Measurements from ENCODE around the gene DBX1.
A peak's percentile ranks its signal among the peaks of the same experiment; 100 is the strongest.

The DBX1 gene

GRCh38 chr11:20122131-20122530, 38.1 kb downstream of the DBX1 start:
- H3K4me3 ChIP-seq (ENCODE audit: low read depth in 1 of 2, low read length in 2 of 2) = no peak overlapping the region
- H3K9me3 ChIP-seq (ENCODE audit: control insufficient read depth in 1 of 2, low read length in 2 of 2) = no peaks in the 10 kb centered on the region
- peaks cover 5 to 18% of the 10 kb centered on the region in 2 donors for H3K36me3 ChIP-seq (ENCODE audit: control insufficient read depth in 1 of 2, insufficient read depth in 2 of 2, low read length in 2 of 2)
- no peak overlapping the region for H3K27ac ChIP-seq (ENCODE audit: low read depth, low read length)
- no peaks in the 10 kb centered on the region for H3K27me3 ChIP-seq (ENCODE audit: control insufficient read depth in 1 of 2, insufficient read depth in 2 of 2, low read length in 2 of 2)
- no peak overlapping the region for H3K9ac ChIP-seq (ENCODE audit: low read depth in 1 of 2, low read length in 2 of 2)
- H3K4me1 ChIP-seq (ENCODE audit: control insufficient read depth in 1 of 2, insufficient read depth in 2 of 2, low read length in 2 of 2) = no peaks in the 10 kb centered on the region

- no peak overlapping the region for H3K9ac ChIP-seq (ENCODE audit: low read depth in 1 of 2, low read length in 2 of 2)
- H3K36me3 ChIP-seq (ENCODE audit: control insufficient read depth in 1 of 2, insufficient read depth in 2 of 2, low read length in 2 of 2) = peaks cover 5 to 18% of the 10 kb centered on the region in 2 donors
- H3K4me3 ChIP-seq (ENCODE audit: low read depth in 1 of 2, low read length in 2 of 2) = no peak overlapping the region
- H3K9me3 ChIP-seq (ENCODE audit: control insufficient read depth in 1 of 2, low read length in 2 of 2) = no peaks in the 10 kb centered on the region
- no peak overlapping the region for H3K27ac ChIP-seq (ENCODE audit: low read depth, low read length)
- H3K27me3 ChIP-seq (ENCODE audit: control insufficient read depth in 1 of 2, insufficient read depth in 2 of 2, low read length in 2 of 2) = no peaks in the 10 kb centered on the region
- H3K4me1 ChIP-seq (ENCODE audit: control insufficient read depth in 1 of 2, insufficient read depth in 2 of 2, low read length in 2 of 2) = no peaks in the 10 kb centered on the region
Observed at GRCh38 chr11:20120134-20120925, 39.9 kb downstream of the DBX1 start.

- Histone ChIP-seq H3K4me3 (ENCODE audit: low read depth in 1 of 2, low read length in 2 of 2) (no peak overlapping the region), H3K36me3 (ENCODE audit: control insufficient read depth in 1 of 2, insufficient read depth in 2 of 2, low read length in 2 of 2) (peaks cover 8 to 26% of the 10 kb centered on the region in 2 donors), H3K9me3 (ENCODE audit: control insufficient read depth in 1 of 2, low read length in 2 of 2) (no peaks in the 10 kb centered on the region), H3K27me3 (ENCODE audit: control insufficient read depth in 1 of 2, insufficient read depth in 2 of 2, low read length in 2 of 2) (no peaks in the 10 kb centered on the region), H3K4me1 (ENCODE audit: control insufficient read depth in 1 of 2, insufficient read depth in 2 of 2, low read length in 2 of 2) (no peaks in the 10 kb centered on the region), H3K27ac (ENCODE audit: low read depth, low read length) (no peak overlapping the region), H3K9ac (ENCODE audit: low read depth in 1 of 2, low read length in 2 of 2) (no peak overlapping the region)
Observed at GRCh38 chr11:20119315-20119714, 41.0 kb downstream of the DBX1 start.

GRCh38 chr11:20118209-20118608, 42.1 kb downstream of the DBX1 start:
- Histone ChIP-seq H3K36me3 (ENCODE audit: control insufficient read depth in 1 of 2, insufficient read depth in 2 of 2, low read length in 2 of 2) (peaks cover 10 to 28% of the 10 kb centered on the region in 2 donors), H3K27me3 (ENCODE audit: control insufficient read depth in 1 of 2, insufficient read depth in 2 of 2, low read length in 2 of 2) (no peaks in the 10 kb centered on the region), H3K27ac (ENCODE audit: low read depth, low read length) (no peak overlapping the region), H3K9me3 (ENCODE audit: control insufficient read depth in 1 of 2, low read length in 2 of 2) (no peaks in the 10 kb centered on the region), H3K4me1 (ENCODE audit: control insufficient read depth in 1 of 2, insufficient read depth in 2 of 2, low read length in 2 of 2) (no peaks in the 10 kb centered on the region), H3K4me3 (ENCODE audit: low read depth in 1 of 2, low read length in 2 of 2) (no peak overlapping the region), H3K9ac (ENCODE audit: low read depth in 1 of 2, low read length in 2 of 2) (no peak overlapping the region)

- H3K27me3 ChIP-seq (ENCODE audit: control insufficient read depth in 1 of 2, insufficient read depth in 2 of 2, low read length in 2 of 2) = no peaks in the 10 kb centered on the region
- H3K9ac ChIP-seq (ENCODE audit: low read depth in 1 of 2, low read length in 2 of 2) = no peak overlapping the region
- H3K36me3 ChIP-seq (ENCODE audit: control insufficient read depth in 1 of 2, insufficient read depth in 2 of 2, low read length in 2 of 2) = peaks cover 10 to 28% of the 10 kb centered on the region in 2 donors
- no peak overlapping the region for H3K4me3 ChIP-seq (ENCODE audit: low read depth in 1 of 2, low read length in 2 of 2)
- no peak overlapping the region for H3K27ac ChIP-seq (ENCODE audit: low read depth, low read length)
- peaks cover 6 to 7% of the 10 kb centered on the region in 2 donors for H3K4me1 ChIP-seq (ENCODE audit: control insufficient read depth in 1 of 2, insufficient read depth in 2 of 2, low read length in 2 of 2)
- H3K9me3 ChIP-seq (ENCODE audit: control insufficient read depth in 1 of 2, low read length in 2 of 2) = no peaks in the 10 kb centered on the region
Observed at GRCh38 chr11:20117291-20117690, 43.0 kb downstream of the DBX1 start.

GRCh38 chr11:20116825-20117224, 43.5 kb downstream of the DBX1 start:
- Histone ChIP-seq H3K27me3 (ENCODE audit: control insufficient read depth in 1 of 2, insufficient read depth in 2 of 2, low read length in 2 of 2) (no peaks in the 10 kb centered on the region), H3K27ac (ENCODE audit: low read depth, low read length) (no peak overlapping the region), H3K4me3 (ENCODE audit: low read depth in 1 of 2, low read length in 2 of 2) (no peak overlapping the region), H3K4me1 (ENCODE audit: control insufficient read depth in 1 of 2, insufficient read depth in 2 of 2, low read length in 2 of 2) (peaks cover 11 to 12% of the 10 kb centered on the region in 2 donors), H3K9ac (ENCODE audit: low read depth in 1 of 2, low read length in 2 of 2) (no peak overlapping the region), H3K36me3 (ENCODE audit: control insufficient read depth in 1 of 2, insufficient read depth in 2 of 2, low read length in 2 of 2) (peaks cover 10 to 28% of the 10 kb centered on the region in 2 donors), H3K9me3 (ENCODE audit: control insufficient read depth in 1 of 2, low read length in 2 of 2) (no peaks in the 10 kb centered on the region)

GRCh38 chr11:20114588-20114987, 45.7 kb downstream of the DBX1 start:
- Histone ChIP-seq H3K9ac (ENCODE audit: low read depth in 1 of 2, low read length in 2 of 2) (no peak overlapping the region), H3K27ac (ENCODE audit: low read depth, low read length) (no peak overlapping the region), H3K4me1 (ENCODE audit: control insufficient read depth in 1 of 2, insufficient read depth in 2 of 2, low read length in 2 of 2) (peaks cover 11 to 13% of the 10 kb centered on the region in 2 donors), H3K27me3 (ENCODE audit: control insufficient read depth in 1 of 2, insufficient read depth in 2 of 2, low read length in 2 of 2) (no peaks in the 10 kb centered on the region), H3K36me3 (ENCODE audit: control insufficient read depth in 1 of 2, insufficient read depth in 2 of 2, low read length in 2 of 2) (peaks cover 10 to 28% of the 10 kb centered on the region in 2 donors), H3K4me3 (ENCODE audit: low read depth in 1 of 2, low read length in 2 of 2) (no peak overlapping the region), H3K9me3 (ENCODE audit: control insufficient read depth in 1 of 2, low read length in 2 of 2) (no peaks in the 10 kb centered on the region)

- Histone ChIP-seq H3K9me3 (ENCODE audit: control insufficient read depth in 1 of 2, low read length in 2 of 2) (no peaks in the 10 kb centered on the region), H3K4me3 (ENCODE audit: low read depth in 1 of 2, low read length in 2 of 2) (no peak overlapping the region), H3K27ac (ENCODE audit: low read depth, low read length) (no peak overlapping the region), H3K9ac (ENCODE audit: low read depth in 1 of 2, low read length in 2 of 2) (no peak overlapping the region), H3K36me3 (ENCODE audit: control insufficient read depth in 1 of 2, insufficient read depth in 2 of 2, low read length in 2 of 2) (peaks cover 6 to 19% of the 10 kb centered on the region in 2 donors), H3K27me3 (ENCODE audit: control insufficient read depth in 1 of 2, insufficient read depth in 2 of 2, low read length in 2 of 2) (no peaks in the 10 kb centered on the region), H3K4me1 (ENCODE audit: control insufficient read depth in 1 of 2, insufficient read depth in 2 of 2, low read length in 2 of 2) (peaks cover 11 to 13% of the 10 kb centered on the region in 2 donors)
Observed at GRCh38 chr11:20113149-20113438, 47.2 kb downstream of the DBX1 start.

- Histone ChIP-seq H3K27me3 (ENCODE audit: control insufficient read depth in 1 of 2, insufficient read depth in 2 of 2, low read length in 2 of 2) (no peaks in the 10 kb centered on the region), H3K9ac (ENCODE audit: low read depth in 1 of 2, low read length in 2 of 2) (peak overlapping the region; percentile 15 to 27), H3K9me3 (ENCODE audit: control insufficient read depth in 1 of 2, low read length in 2 of 2) (no peaks in the 10 kb centered on the region), H3K36me3 (ENCODE audit: control insufficient read depth in 1 of 2, insufficient read depth in 2 of 2, low read length in 2 of 2) (peaks cover 6 to 14% of the 10 kb centered on the region in 2 donors), H3K4me3 (ENCODE audit: low read depth in 1 of 2, low read length in 2 of 2) (peak overlapping the region; percentile 38), H3K4me1 (ENCODE audit: control insufficient read depth in 1 of 2, insufficient read depth in 2 of 2, low read length in 2 of 2) (peaks cover 11 to 13% of the 10 kb centered on the region in 2 donors), H3K27ac (ENCODE audit: low read depth, low read length) (peak overlapping the region; percentile 58)
Observed at GRCh38 chr11:20112291-20113148, 47.8 kb downstream of the DBX1 start.

- Histone ChIP-seq H3K9ac (ENCODE audit: low read depth in 1 of 2, low read length in 2 of 2) (peak overlapping the region; percentile 15 to 27), H3K4me1 (ENCODE audit: control insufficient read depth in 1 of 2, insufficient read depth in 2 of 2, low read length in 2 of 2) (peaks cover 11 to 13% of the 10 kb centered on the region in 2 donors), H3K27ac (ENCODE audit: low read depth, low read length) (peak overlapping the region; percentile 58), H3K36me3 (ENCODE audit: control insufficient read depth in 1 of 2, insufficient read depth in 2 of 2, low read length in 2 of 2) (peaks cover 6 to 9% of the 10 kb centered on the region in 2 donors), H3K4me3 (ENCODE audit: low read depth in 1 of 2, low read length in 2 of 2) (no peak overlapping the region), H3K9me3 (ENCODE audit: control insufficient read depth in 1 of 2, low read length in 2 of 2) (no peaks in the 10 kb centered on the region), H3K27me3 (ENCODE audit: control insufficient read depth in 1 of 2, insufficient read depth in 2 of 2, low read length in 2 of 2) (no peaks in the 10 kb centered on the region)
Observed at GRCh38 chr11:20111871-20112270, 48.4 kb downstream of the DBX1 start.

All from duodenal mucosa (tissue), 2 donors.